Transverse colon (tissue), 4 donors: ENCODE data around the gene SVIL. TPM values are rescaled to one million over a fixed set of nuclear protein-coding genes. Genes with fewer than 3 reads are reported as not detected.
A peak's percentile ranks its signal among the peaks of the same experiment; 100 is the strongest.

Source experiments
- DNase-seq: peaks from one replicate; pipeline ENCODE4 v3.0.0-alpha.2; 2019
- H3K27ac ChIP-seq, 4 donors: fragments of 200-600 bp; sonication (generic); 2 replicates each; pipeline ENCODE4 v1.5.1; 2016 to 2018; ENCODE audit warnings: inconsistent platforms in 4 of 4
- H3K27me3 ChIP-seq: fragments of 200-600 bp; sonication (generic); 2 replicates; pipeline ENCODE4 v1.5.1; 2017; ENCODE audit warnings: inconsistent platforms
- H3K36me3 ChIP-seq, 4 donors: fragments of 200-600 bp; sonication (generic); 2 replicates each; pipeline ENCODE4 v1.5.1; 2017 to 2019; ENCODE audit warnings: inconsistent platforms in 4 of 4
- H3K4me1 ChIP-seq, 4 donors: fragments of 200-600 bp; sonication (generic); 2 replicates each; pipeline ENCODE4 v1.5.1; 2017 to 2020; ENCODE audit warnings: inconsistent platforms in 4 of 4
- H3K4me3 ChIP-seq, 4 donors: fragments of 200-600 bp; sonication (generic); 1 replicate in 1 of 4; 2 replicates in 3 of 4; pipeline versions ENCODE4 v1.5.1 to v1.6.1; 2017 to 2019; ENCODE audit warnings: inconsistent platforms in 4 of 4
- H3K9me3 ChIP-seq, 2 donors: fragments of 200-600 bp; sonication (generic); 2 replicates each; pipeline ENCODE4 v1.5.1; 2017 to 2019; ENCODE audit warnings: inconsistent platforms in 2 of 2
- EP300 ChIP-seq: sonication (generic); formaldehyde crosslinking; IDR thresholded peaks from one replicate; pipeline ENCODE4 v1.6.1; 2017; ENCODE audit warnings: antibody characterized with exemption, low read depth
- POLR2A ChIP-seq: fragments of 450-650 bp; IDR thresholded peaks from one replicate; pipeline ENCODE4 v1.6.1; 2016; ENCODE audit warnings: antibody characterized with exemption, mild to moderate bottlenecking, moderate library complexity
- POLR2AphosphoS5 ChIP-seq, 3 donors: sonication (generic); formaldehyde crosslinking; IDR thresholded peaks; one replicate each; pipeline ENCODE4 v1.6.1; 2016; ENCODE audit warnings: antibody characterized with exemption in 3 of 3
- WGBS, 2 donors: methylation state at CpG; one replicate each; pipeline ENCODE4 v1.1.5; 2018; ENCODE audit warnings: low coverage in 1 of 2; 5-methylcytosine and 5-hydroxymethylcytosine counted together
- in situ Hi-C, 4 donors: fragments of 200-750 bp; cut with MboI; loops; one replicate each; pipeline versions ENCODE4 v1.15.0 to v1.15.1; 2017; ENCODE audit warnings: low sequenced_read_pairs in 3 of 4, low pct_ligation_motif_present in 1 of 4, low pct_unique_long_range_greater_than_20kb in 1 of 4
- intact Hi-C: fragments of 100-400 bp; cut with DNase I; formaldehyde crosslinking; loops from one replicate; pipeline ENCODE4 v1.15.1; 2023; ENCODE audit warnings: low total_unique reads
- total RNA-seq, 4 donors: library from RNA; depleted of rRNA; stranded (reverse); fragments of >200 nt; gene quantifications; one replicate each; pipeline ENCODE4 v1.1.0, GENCODE V29; 2016
- TF ChIP-seq, protein P1 (sequence below), 5 experiments: fragments of 200-600 bp in 3 of 5; fragments of 450-650 bp in 2 of 5; sonication (generic) in 3 of 5; IDR thresholded peaks; 1 replicate in 2 of 5; 2 replicates in 3 of 5; pipeline ENCODE4 v1.5.1; 2016 to 2017; ENCODE audit warnings: antibody characterized with exemption in 5 of 5, inconsistent platforms in 3 of 5, mild to moderate bottlenecking in 2 of 5, moderate library complexity in 1 of 5

Gene SVIL
- total RNA-seq, 4 donors from 2014 or later, result 146 to 192 (median 156) TPM

DNA sequence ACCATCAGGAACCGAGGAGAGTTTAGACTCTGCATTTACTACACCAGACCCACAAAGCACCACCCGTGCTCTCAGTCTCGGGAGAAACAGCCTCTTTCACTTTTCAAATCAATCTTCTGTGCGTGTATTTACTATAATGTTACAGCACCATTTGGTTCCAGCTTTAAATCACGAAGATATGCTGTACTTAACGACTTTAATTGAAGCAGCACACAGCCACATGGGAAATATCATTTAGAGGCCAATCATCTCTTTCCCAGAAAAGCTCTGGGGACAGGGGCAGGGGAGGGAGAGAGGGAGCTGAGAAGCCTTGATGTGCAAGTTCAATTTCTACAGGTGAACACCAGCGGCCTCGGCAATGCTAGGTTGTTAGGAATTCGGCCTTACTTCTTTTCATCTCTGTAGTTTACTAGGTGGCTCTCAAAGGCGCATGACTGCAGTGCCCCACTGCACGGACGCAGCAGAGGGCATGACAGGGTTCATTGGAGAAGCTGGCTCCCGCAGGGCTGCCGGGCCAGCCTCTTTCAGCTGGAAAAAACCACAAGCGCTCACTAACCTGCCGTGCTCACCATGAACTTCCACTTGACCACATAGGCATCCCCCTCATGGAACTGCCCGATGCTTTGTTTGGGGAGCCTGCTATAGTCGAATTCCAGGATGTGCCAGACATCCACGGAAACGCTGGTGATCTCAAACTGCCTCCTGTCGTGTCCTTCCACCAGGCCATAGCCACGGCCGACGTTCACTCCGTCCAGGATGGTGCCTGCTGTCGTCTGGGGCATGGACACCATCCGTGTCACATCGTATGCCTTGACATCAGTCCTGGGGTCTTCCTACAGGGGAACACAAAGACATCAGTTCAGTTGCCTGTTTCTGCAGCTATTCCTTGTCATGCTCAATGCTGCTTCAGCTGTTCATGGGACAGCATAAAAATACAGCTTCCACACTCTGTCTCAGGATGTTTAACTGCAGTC lies 154.5 kb downstream of the SVIL start:
- intact Hi-C loops (no loop called here), in situ Hi-C loops (no loop called here)
- Histone ChIP-seq H3K4me1 (peaks cover 0 to 16% (median 8%) of the 10 kb centered on the region in 4 donors), H3K36me3 (peaks cover 0 to 18% (median 4%) of the 10 kb centered on the region in 4 donors), H3K9me3 (no peaks in the 10 kb centered on the region), H3K27ac (peak overlapping the region in 2 of 4 donors; percentile 33 to 57), H3K27me3 (no peaks in the 10 kb centered on the region), H3K4me3 (no peak overlapping the region)
- TF ChIP-seq POLR2A (no peak), POLR2AphosphoS5 (IDR thresholded peaks at IDR 0.05) (peak in 1 of 3 donors; percentile 11)
- 80 to 82% methylated on average over 2 to 24 of the region's 28 CpGs for WGBS, 2 donors
- no peak for DNase-seq

DNA sequence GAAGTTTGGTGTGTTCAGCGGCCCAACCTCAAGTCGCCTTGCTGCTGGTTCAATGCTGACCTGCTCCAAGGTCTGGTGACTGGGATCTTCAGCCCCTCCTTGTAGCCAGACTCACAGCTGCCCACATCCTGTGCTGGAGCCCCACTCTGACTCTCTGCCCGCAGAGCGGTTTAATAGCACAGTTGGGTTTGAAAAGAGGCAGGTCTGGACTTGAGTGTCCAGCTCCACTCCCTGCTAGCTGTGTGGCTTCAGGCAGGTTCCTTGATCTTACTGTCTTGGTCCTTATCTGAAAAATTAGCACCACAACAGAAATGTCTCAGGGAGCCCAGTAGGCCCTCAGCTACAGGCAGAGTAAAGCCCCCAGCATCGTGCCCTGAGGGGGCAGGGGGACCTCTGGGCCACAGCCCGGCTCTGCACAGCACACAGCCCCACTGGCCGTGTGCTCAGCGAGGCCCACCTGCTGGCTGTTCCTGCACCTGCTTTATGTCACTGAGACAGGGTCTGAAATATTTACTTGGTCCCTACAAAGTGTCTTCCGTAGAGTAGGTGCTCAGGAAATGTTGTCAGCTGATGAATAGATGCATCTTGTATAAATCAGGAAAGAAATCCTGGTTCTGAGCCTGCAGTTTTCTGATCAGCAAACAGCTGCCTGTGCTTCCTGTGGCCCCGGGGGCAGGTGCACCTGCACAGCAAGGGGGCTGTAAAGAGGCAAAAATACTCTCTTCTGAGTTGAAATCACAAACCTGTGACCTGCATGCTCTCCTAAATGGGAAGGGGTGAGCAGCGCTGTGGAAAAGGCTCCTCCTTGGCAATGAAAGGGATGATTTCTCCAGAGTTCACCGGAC lies 155.5 kb downstream of the SVIL start:
- H3K36me3 ChIP-seq, result peaks cover 0 to 19% (median 4%) of the 10 kb centered on the region in 4 donors
- no peak overlapping the region for H3K4me3 ChIP-seq
- H3K27ac ChIP-seq, result no peak overlapping the region
- TF ChIP-seq POLR2AphosphoS5 (IDR thresholded peaks at IDR 0.05) (peak in 1 of 3 donors; percentile 5), EP300 (no peak)
- peaks cover 0 to 12% (median 3%) of the 10 kb centered on the region in 4 donors for H3K4me1 ChIP-seq
- DNase-seq, result no peak
- in situ Hi-C loops (no loop called here), intact Hi-C loops (no loop called here)
- no peaks in the 10 kb centered on the region for H3K9me3 ChIP-seq
- 82 to 100% methylated on average over 1 to 12 of the region's 12 CpGs for WGBS, 2 donors
- H3K27me3 ChIP-seq, result no peaks in the 10 kb centered on the region

DNA sequence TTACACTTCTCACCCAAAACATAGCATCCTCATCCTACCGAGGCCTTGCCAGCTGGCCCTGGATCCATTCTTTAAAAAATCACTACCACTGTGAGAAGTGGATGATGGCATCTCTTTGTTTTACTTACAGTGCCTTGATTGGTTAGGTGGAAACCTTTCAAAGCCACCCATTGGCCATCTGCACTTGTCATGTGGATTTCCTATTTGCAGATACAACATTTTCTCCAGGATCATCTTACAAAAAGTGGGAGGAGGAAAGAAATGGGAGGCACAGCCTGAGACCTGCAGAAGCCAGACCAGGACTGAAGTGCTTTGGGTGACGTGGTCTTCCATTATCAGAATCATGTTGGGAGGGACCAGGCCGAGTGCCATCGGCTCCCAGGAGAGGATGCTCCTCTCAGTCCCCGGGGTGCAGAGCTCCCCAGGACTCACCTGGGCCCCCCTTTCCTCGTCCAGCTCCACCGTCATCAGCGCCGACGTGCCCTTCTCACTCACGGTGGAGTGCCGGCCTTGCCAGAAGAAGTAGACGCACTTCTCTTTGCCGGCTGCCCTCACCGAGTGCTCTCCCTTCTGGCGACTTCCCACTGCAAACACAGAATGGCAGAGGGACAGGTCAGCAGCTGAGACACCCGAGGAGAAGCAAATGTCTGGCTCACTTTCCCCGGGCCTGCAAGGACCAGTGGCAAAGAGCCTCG lies 161.2 kb downstream of the SVIL start:
- DNase-seq, result no peak
- no peak overlapping the region for H3K4me3 ChIP-seq
- H3K9me3 ChIP-seq, result no peaks in the 10 kb centered on the region
- TF ChIP-seq POLR2AphosphoS5 (IDR thresholded peaks at IDR 0.05) (no peak), POLR2A (no peak), EP300 (no peak)
- TF ChIP-seq, protein P1, sequence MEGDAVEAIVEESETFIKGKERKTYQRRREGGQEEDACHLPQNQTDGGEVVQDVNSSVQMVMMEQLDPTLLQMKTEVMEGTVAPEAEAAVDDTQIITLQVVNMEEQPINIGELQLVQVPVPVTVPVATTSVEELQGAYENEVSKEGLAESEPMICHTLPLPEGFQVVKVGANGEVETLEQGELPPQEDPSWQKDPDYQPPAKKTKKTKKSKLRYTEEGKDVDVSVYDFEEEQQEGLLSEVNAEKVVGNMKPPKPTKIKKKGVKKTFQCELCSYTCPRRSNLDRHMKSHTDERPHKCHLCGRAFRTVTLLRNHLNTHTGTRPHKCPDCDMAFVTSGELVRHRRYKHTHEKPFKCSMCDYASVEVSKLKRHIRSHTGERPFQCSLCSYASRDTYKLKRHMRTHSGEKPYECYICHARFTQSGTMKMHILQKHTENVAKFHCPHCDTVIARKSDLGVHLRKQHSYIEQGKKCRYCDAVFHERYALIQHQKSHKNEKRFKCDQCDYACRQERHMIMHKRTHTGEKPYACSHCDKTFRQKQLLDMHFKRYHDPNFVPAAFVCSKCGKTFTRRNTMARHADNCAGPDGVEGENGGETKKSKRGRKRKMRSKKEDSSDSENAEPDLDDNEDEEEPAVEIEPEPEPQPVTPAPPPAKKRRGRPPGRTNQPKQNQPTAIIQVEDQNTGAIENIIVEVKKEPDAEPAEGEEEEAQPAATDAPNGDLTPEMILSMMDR (IDR thresholded peaks at IDR 0.05), result no peak
- peaks cover 0 to 64% (median 16%) of the 10 kb centered on the region in 4 donors for H3K36me3 ChIP-seq
- no peaks in the 10 kb centered on the region for H3K27me3 ChIP-seq
- WGBS, 2 donors, result 70 to 87% methylated on average over 2 to 19 of the region's 19 CpGs
- intact Hi-C loops (no loop called here), in situ Hi-C loops (no loop called here)
- H3K27ac ChIP-seq, result peak overlapping the region in 2 of 4 donors; percentile 13 to 40
- H3K4me1 ChIP-seq, result peaks cover 0 to 17% (median 8%) of the 10 kb centered on the region in 4 donors

DNA sequence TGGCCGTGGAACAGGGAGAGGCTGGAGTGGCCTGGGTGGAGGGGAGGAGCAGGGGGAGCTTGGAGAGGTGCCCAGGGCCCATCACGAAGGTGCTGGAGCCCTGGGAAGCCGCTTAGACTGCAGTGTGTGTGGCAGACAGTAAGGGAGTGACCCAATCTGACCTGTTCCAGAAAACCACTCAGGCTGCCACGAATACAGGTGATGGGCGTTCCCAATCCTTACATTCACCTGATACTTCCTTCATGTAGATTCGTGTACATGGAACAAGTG lies 161.7 kb downstream of the SVIL start:
- TF ChIP-seq POLR2AphosphoS5 (IDR thresholded peaks at IDR 0.05), result no peak
- no peak for TF ChIP-seq POLR2A
- no peak for TF ChIP-seq EP300
- TF ChIP-seq, protein P1 (IDR thresholded peaks at IDR 0.05), result no peak
- Histone ChIP-seq H3K27me3 (no peaks in the 10 kb centered on the region), H3K4me1 (peaks cover 0 to 17% (median 8%) of the 10 kb centered on the region in 4 donors), H3K9me3 (no peaks in the 10 kb centered on the region), H3K27ac (peak overlapping the region in 2 of 4 donors; percentile 13 to 26), H3K4me3 (no peak overlapping the region), H3K36me3 (peaks cover 0 to 70% (median 16%) of the 10 kb centered on the region in 4 donors)
- 40 to 46% methylated on average over 1 to 6 of the region's 6 CpGs for WGBS, 2 donors
- intact Hi-C loops, result no loop called here
- in situ Hi-C loops, result no loop called here
- DNase-seq, result no peak
